Body of pancreas (tissue), 4 donors: ENCODE data around the gene HEBP2.

Experiments used
- CTCF ChIP-seq, 7 experiments: fragments of 450-650 bp in 4 of 7; fragments of 200-600 bp in 3 of 7; sonication (generic) in 3 of 7; IDR thresholded peaks; one replicate each; pipeline ENCODE4 v1.5.1; 2016 to 2019; ENCODE audit warnings: antibody characterized with exemption in 7 of 7
- POLR2A ChIP-seq, 3 donors: fragments of 450-650 bp; IDR thresholded peaks; one replicate each; pipeline ENCODE4 v1.6.1; 2016; ENCODE audit warnings: antibody characterized with exemption in 3 of 3, mild to moderate bottlenecking in 2 of 3

- no peak for TF ChIP-seq CTCF (IDR thresholded peaks at IDR 0.05)
- no peak for TF ChIP-seq POLR2A (IDR thresholded peaks at IDR 0.05)
Observed at GRCh38 chr6:138443979-138444378, 40.0 kb downstream of the HEBP2 start.
